NT2/D1 (cell line): ENCODE data around the gene FAM227B.
"Not testable (repeated sequence)": the region's sequence is repeated elsewhere in the genome, so short reads cannot be mapped to it uniquely, and the experiment has no call there.

Source experiments
- YY1 ChIP-seq: IDR thresholded peaks from 2 replicates; pipeline ENCODE4 v1.6.1; 2011; ENCODE audit not compliant: insufficient read length, insufficient read depth
- ZNF274 ChIP-seq: IDR thresholded peaks from 2 replicates; pipeline ENCODE4 v1.6.1; 2011; ENCODE audit warnings: mild to moderate bottlenecking, low read depth, low read length

- TF ChIP-seq ZNF274, YY1: not testable (repeated sequence)
Observed at GRCh38 chr15:49478982-49479381, 141.6 kb downstream of the FAM227B start.
